Astrocyte of the hippocampus (primary cell): Measurements from ENCODE around the gene RAD51B.
"Not testable (repeated sequence)": the region's sequence is repeated elsewhere in the genome, so short reads cannot be mapped to it uniquely, and the experiment has no call there.

ENCODE experiments used
- DNase-seq: peaks from one replicate; pipeline ENCODE4 v3.0.0; 2011; ENCODE audit warnings: low read depth, low spot score

The RAD51B gene

DNA sequence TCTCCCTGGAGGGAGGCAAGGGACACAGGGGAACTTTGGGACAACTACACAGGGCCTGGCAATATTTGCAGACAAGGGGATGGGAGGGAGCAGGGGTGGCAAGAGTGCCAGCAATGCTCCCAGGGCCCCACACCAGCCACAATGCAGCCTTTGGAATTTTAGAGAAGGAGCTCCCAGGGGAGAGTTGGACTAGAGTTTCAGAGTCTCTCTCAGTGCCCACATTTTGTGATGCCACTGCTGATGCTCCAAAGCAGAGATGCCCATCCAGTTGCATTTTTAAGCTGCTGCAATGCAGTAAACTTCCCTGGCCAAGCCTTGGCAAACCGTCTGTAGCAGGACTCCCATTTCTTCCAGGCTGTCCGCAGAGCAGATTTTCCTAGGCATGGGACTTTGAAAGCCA is 874.3 kb downstream of the RAD51B start:
- no peak for DNase-seq

DNA sequence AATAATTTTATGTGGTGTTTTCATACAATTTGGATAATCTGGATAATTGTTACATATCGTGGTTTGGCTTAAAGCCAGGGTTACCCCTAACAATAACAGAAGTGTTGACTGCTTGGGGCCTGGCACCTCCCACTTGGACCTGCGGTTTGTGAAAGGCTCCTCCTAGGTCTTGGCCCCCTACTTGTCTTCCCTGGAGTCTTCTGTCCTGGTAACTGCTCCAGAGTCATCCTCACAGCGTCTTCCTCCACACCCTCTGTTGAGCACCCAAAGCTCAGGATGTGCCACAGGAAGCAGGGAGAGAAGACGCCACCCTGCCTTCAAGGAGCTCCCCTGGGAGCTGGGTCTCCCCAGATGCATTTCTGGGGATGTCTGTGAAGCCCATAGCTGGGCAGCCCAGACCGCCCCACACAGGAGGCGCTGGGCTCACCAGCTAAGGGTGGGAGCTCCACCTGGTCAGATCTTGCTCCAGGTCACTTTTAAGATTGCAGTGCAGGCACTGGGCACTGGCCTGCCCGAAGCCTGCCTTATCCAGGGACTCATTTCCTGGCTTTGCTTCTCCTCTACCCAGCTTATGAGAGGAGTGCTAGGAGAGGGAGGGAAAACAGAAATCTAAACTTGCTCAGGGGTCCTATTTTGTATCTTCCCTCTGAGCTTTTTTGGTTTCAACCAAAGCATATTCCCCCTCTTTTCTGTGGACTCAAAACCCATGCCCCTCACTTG is 875.1 kb downstream of the RAD51B start:
- no peak for DNase-seq

DNA sequence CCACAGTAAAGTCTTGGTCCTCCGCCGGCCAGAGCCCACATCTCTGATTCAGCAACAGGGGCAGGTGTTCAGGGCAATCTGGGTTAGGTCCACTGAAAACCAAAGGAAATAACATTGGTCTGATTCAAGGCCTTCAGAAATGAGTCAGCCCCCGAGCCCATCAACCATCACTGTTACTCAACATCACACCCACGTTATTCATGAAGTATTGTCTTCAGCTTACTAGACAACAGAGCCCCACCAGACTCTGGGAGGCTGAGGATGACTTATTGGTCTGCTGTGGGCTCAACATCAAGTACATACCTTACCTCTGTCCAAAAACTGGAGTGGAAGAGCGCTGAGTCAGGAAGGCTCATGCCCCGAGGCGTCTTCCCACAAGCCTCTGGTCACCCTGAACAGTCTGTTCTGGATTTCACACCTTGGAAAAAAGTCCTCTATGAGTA is 875.8 kb downstream of the RAD51B start:
- peak; percentile 95 for DNase-seq

GRCh38 chr14:68695856-68696255 is 876.3 kb downstream of the RAD51B start:
- DNase-seq, result no peak

DNA sequence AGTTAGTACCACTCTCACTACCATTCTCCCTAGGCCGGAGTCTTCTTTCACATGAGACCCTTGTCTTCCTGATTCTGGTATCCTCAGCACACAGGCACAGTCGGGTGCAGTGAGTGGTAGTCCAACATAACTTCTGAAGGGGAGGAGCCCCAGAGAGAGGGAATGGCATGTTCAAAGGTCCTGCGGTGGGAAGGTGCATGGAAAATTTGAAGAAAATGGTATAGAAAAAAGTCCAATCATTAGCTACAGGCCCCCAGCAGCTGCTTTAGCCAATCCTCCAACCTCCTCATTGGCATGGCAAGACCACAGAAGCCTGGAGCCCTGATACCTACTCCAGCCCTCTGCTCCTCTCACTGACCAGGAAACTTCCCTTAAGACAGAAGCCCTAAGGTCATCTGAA is 876.7 kb downstream of the RAD51B start:
- DNase-seq, result no peak

- DNase-seq, result no peak
Observed at GRCh38 chr14:68696721-68697495, 877.3 kb downstream of the RAD51B start.

DNA sequence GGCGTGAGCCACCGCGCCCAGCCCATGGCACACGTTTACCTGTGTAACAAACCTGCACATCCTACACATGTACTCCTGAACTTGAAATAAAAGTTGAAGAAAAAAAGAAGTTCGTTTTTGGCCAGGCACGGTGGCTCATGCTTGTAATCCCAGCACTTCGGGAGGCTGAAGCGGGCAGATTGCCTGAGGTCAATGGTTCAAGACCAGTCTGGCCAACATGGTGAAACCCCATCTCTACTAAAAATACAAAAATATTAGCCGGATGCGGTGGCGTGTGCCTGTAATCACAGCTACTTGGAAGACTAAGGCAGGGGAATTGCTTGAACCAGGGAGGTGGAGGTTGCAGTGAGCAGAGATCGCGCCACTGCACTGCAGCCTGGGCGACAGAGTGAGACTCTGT is 879.2 kb downstream of the RAD51B start:
- not testable (repeated sequence) for DNase-seq

DNA sequence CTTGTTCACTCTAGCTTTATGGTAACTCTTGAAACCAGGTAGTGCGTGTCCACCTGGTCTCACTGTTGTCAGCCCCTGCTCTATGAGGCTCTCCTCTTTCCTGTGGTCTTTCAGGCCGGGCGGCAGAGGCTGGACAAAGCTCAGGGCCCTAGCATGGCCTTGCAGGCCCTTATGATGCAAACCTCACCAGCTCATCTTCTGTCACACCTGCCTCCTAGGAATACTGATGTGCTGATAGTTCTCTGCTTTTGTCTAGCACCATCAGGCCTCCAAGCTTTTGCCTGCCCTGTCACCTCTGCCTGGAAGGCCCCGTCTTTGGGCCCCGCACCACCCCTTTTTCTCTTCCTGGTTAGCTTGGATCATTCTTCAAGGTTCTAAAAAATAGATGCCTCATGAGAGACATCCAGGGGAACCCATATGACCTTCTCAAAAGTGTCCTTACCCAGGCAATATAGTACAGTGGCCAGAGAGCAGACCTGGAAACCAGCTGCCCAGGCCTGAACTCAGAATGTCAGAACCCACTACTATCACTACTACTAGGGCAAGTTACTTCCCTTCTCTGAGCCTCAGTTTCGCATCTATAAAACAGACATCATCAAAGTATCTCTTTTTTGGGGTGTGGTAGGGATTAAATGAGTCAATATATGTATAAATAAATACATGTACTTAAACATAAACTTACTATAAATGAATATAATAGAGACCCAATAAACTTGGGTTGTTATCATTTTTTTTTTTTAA is 881.6 kb downstream of the RAD51B start:
- no peak for DNase-seq

GRCh38 chr14:68702135-68702534 is 882.6 kb downstream of the RAD51B start:
- no peak for DNase-seq

- no peak for DNase-seq
Observed at GRCh38 chr14:68702578-68702977, 883.0 kb downstream of the RAD51B start.

- peak; percentile 35 for DNase-seq
Observed at GRCh38 chr14:68703093-68703492, 883.5 kb downstream of the RAD51B start.

- peak; percentile 38 for DNase-seq
Observed at GRCh38 chr14:68704736-68705720, 885.4 kb downstream of the RAD51B start.

- no peak for DNase-seq
Observed at GRCh38 chr14:68705741-68706283, 886.2 kb downstream of the RAD51B start.

GRCh38 chr14:68707482-68707881 is 887.9 kb downstream of the RAD51B start:
- no peak for DNase-seq

- no peak for DNase-seq
Observed at GRCh38 chr14:68708343-68708742, 888.8 kb downstream of the RAD51B start.

DNA sequence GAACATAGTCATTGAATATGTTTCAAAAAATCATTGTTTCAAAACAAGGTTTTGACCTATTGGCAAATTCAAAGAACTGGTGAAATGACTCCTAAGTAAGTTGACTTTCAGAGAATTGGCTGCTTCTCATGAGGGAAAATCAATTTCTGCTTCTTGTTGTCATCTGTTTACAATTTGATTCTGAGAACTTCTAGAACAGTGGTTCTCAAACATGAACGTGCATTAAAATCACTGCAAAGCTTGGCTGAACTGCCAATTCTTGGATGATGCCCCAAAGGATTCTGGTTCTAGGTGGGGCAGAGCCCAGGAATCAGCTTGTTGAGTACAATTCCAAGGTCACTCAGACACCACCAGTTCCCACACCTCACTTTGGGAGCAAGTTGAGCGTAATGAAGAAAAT is 889.4 kb downstream of the RAD51B start:
- DNase-seq, result no peak

GRCh38 chr14:68710776-68711175 is 891.2 kb downstream of the RAD51B start:
- no peak for DNase-seq

DNA sequence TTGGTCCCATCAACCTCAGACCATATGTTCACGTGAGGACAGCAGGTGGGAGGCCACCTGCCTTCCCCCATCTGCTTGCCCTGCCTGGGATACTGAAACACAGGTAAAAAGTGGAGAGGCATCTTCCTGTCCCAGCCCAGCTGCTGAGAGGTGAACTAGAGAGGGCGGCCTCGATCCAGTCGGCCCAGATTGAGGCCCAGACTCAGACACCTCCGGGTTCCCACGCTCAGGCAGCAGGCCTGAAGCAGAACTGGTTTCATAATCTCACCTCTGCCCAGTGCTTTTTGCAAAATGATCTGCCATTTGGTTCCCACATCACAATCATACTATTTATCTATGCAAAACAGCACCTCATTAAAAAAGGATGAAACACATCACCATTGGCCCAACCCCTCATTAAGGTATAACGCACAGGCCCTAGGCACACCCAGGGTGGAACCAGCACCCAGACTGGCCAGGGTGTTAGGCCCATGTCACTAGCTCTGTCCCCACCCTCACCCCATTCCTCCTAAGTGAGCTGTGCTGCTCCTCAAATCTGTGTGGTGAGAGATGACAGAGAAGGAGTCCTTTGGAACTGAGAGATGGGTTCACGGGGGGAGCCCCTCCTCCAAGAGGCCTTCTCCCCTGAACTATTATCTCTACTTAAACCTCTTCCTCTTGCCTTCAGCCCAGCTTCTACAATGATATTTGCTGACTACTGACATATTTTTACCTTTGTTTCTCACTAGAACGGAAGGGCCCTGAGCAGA is 892.2 kb downstream of the RAD51B start:
- DNase-seq, result no peak

DNA sequence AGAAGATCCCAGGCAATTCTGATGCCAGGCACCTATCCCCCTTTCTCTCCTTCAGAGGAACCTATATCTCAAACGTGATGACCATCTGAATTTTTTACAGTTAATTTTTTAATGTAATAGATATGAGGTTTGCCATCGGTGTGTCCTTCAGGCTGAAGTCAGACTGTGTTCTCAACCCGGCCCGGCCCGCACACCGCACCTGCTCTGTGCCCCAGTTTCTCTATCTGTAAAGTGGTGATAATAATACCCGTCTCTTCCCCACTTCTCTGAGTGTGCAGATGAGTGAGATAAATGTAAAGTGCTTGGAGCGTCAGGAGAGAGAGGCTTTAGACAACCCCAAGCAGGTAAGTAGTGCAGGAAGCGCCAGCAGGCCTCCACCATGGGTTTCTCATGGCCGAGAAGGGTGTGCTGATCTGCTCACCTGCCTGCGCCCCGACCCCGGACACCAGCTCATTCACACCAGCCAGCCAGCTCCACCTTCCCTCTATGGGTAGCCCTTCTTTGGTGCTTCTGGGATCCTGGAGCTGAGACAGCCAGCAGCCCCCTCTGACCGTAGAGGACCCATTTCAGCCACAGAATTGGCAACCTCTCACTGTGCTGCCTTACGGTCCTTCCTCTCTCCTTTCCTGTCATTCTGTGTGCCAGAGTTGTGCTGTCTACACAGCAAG is 893.3 kb downstream of the RAD51B start:
- DNase-seq, result no peak

- DNase-seq, result no peak
Observed at GRCh38 chr14:68713782-68714181, 894.2 kb downstream of the RAD51B start.
